GM19328 (cell line): ENCODE data around the gene A4GALT.

Experiments
- ATAC-seq: cut with Tn5 transposase; IDR thresholded peaks from one replicate; pipeline ENCODE4 v1.9.1; 2021; ENCODE audit warnings: mild to moderate bottlenecking, moderate library complexity; ENCODE audit not compliant: unreplicated experiment

Gene A4GALT

GRCh38 chr22:42707496-42707895 lies 13.2 kb downstream of the A4GALT start:
- no peak for ATAC-seq

- no peak for ATAC-seq
Observed at GRCh38 chr22:42704896-42705295, 15.8 kb downstream of the A4GALT start.

- no peak for ATAC-seq
Observed at GRCh38 chr22:42702675-42703074, 18.0 kb downstream of the A4GALT start.

- ATAC-seq, result no peak
Observed at GRCh38 chr22:42701694-42702093, 19.0 kb downstream of the A4GALT start.

GRCh38 chr22:42700901-42701300 lies 19.8 kb downstream of the A4GALT start:
- no peak for ATAC-seq

GRCh38 chr22:42700355-42700754 lies 20.3 kb downstream of the A4GALT start:
- ATAC-seq, result no peak

- no peak for ATAC-seq
Observed at GRCh38 chr22:42699976-42700352, 20.7 kb downstream of the A4GALT start.

GRCh38 chr22:42699281-42699975 lies 21.2 kb downstream of the A4GALT start:
- no peak for ATAC-seq

GRCh38 chr22:42697542-42698013 lies 23.1 kb downstream of the A4GALT start:
- ATAC-seq, result no peak

- ATAC-seq, result no peak
Observed at GRCh38 chr22:42696331-42696967, 24.2 kb downstream of the A4GALT start.

- ATAC-seq, result no peak
Observed at GRCh38 chr22:42695294-42695693, 25.4 kb downstream of the A4GALT start.

GRCh38 chr22:42693763-42694683 lies 26.6 kb downstream of the A4GALT start:
- ATAC-seq, result no peak

GRCh38 chr22:42693055-42693762 lies 27.5 kb downstream of the A4GALT start:
- no peak for ATAC-seq

GRCh38 chr22:42692239-42693054 lies 28.2 kb downstream of the A4GALT start:
- ATAC-seq, result no peak

- no peak for ATAC-seq
Observed at GRCh38 chr22:42691440-42691839, 29.2 kb downstream of the A4GALT start.

- ATAC-seq, result no peak
Observed at GRCh38 chr22:42688241-42689211, 32.1 kb downstream of the A4GALT start.

- ATAC-seq, result no peak
Observed at GRCh38 chr22:42686756-42687491, 33.7 kb downstream of the A4GALT start.

- ATAC-seq, result no peak
Observed at GRCh38 chr22:42685941-42686653, 34.6 kb downstream of the A4GALT start.
